Gastroesophageal sphincter (tissue), 3 donors: ENCODE results near the gene KDM3B.

Source experiments
- CTCF ChIP-seq, 4 experiments: fragments of 200-600 bp in 2 of 4; fragments of 450-650 bp in 2 of 4; sonication (generic) in 1 of 4; IDR thresholded peaks; one replicate each; pipeline ENCODE4 v1.5.1; 2017 to 2019; ENCODE audit warnings: antibody characterized with exemption in 4 of 4, mild to moderate bottlenecking in 2 of 4, moderate library complexity in 2 of 4
- EP300 ChIP-seq: sonication (generic); formaldehyde crosslinking; IDR thresholded peaks from one replicate; pipeline ENCODE4 v1.6.1; 2017; ENCODE audit warnings: antibody characterized with exemption, mild to moderate bottlenecking
- POLR2A ChIP-seq, 2 donors: fragments of 450-650 bp; IDR thresholded peaks; one replicate each; pipeline ENCODE4 v1.6.1; 2017; ENCODE audit warnings: antibody characterized with exemption in 2 of 2, mild to moderate bottlenecking in 2 of 2, moderate library complexity in 1 of 2
- POLR2AphosphoS5 ChIP-seq: sonication (generic); formaldehyde crosslinking; IDR thresholded peaks from one replicate; pipeline ENCODE4 v1.6.1; 2017; ENCODE audit warnings: antibody characterized with exemption

GRCh38 chr5:138471052-138471361 is 118.5 kb downstream of the KDM3B start:
- no peak for TF ChIP-seq CTCF (IDR thresholded peaks at IDR 0.05)
- no peak for TF ChIP-seq EP300
- TF ChIP-seq POLR2AphosphoS5 = peak; percentile 4
- peak in 1 of 2 donors; percentile 5 for TF ChIP-seq POLR2A (IDR thresholded peaks at IDR 0.05)
